H1 (cell line): ENCODE results near the gene SLC8A1. TPM values are rescaled to one million over a fixed set of nuclear protein-coding genes. Genes with fewer than 3 reads are reported as not detected.

ENCODE experiments used
- CHD7 ChIP-seq: fragments of 300-600 bp; sonication (generic); IDR thresholded peaks from 2 replicates; pipeline ENCODE4 v1.7.1; 2012; ENCODE audit warnings: low read length, moderate library complexity, mild to moderate bottlenecking, inconsistent platforms; ENCODE audit not compliant: insufficient replicate concordance
- polyA plus RNA-seq, 7 experiments: library from polyadenylated mRNA; depleted of rRNA in 3 of 7; stranded (reverse) in 5 of 7; unstranded in 2 of 7; fragments of >200 nt in 5 of 7; fragments of 200-250 nt in 2 of 7; gene quantifications; 1 replicate in 5 of 7; 2 replicates in 1 of 7; 4 replicates in 1 of 7; pipeline versions ENCODE4 v1.2.1 to v1.2.3, GENCODE V29; 2011 to 2013; ENCODE audit warnings: missing spikeins in 2 of 7, mixed read lengths in 2 of 7
- total RNA-seq: library from RNA; stranded (reverse); fragmentation: NEBNext Ultra II Directional; extraction: Animal tissue kit (Norgen Biotek cat#: 25700); gene quantifications from 2 replicates; pipeline ENCODE4 v1.2.1, GENCODE V29; 2021

SLC8A1 gene
- total and polyA plus RNA-seq, 2 of the 8 experiments (the other 6 are each of a cell fraction or from before 2014, with no cell fraction given): 0.68 to 3.6 TPM

- no peak for TF ChIP-seq CHD7
Observed at GRCh38 chr2:40190457-40190856, 261.4 kb downstream of the SLC8A1 start (continued).
